H1 (cell line): ENCODE measurements around the gene ENKUR. TPM values are rescaled to one million over a fixed set of nuclear protein-coding genes. Genes with fewer than 3 reads are reported as not detected.

Experiments used
- CTCF ChIA-PET: fragments of 300-600 bp; sonication (Branson Sonifier 250); formaldehyde crosslinking; loops from one replicate; lab custom pipeline; 2021; ENCODE audit not compliant: partially characterized antibody; lab: Charles Lee
- POLR2A ChIA-PET: fragments of 300-600 bp; sonication (Branson Sonifier 250); formaldehyde crosslinking; loops from one replicate; lab custom pipeline; 2021; ENCODE audit warnings: inconsistent platforms; ENCODE audit not compliant: partially characterized antibody; lab: Charles Lee
- DNase-seq, 2 experiments: peaks; one replicate each; pipeline versions ENCODE4 v3.0.0 to v3.0.0-alpha.2; 2010 to 2022; ENCODE audit warnings: low spot score in 2 of 2, low read depth in 1 of 2, mixed read lengths in 1 of 2
- FAIRE-seq: peaks from 2 replicates; lab custom pipeline; 2011; peaks lifted over from hg19 to GRCh38; lab: Jason Lieb, UNC
- H2AFZ ChIP-seq: 2 replicates; pipeline ENCODE4 v1.8.1; 2012; ENCODE audit warnings: low read length, inconsistent platforms
- H2AK5ac ChIP-seq: 2 replicates; pipeline ENCODE4 v1.6.1; 2013; ENCODE audit warnings: low read depth, low read length
- H2BK120ac ChIP-seq: replicated peaks from 2 replicates; pipeline ENCODE3; 2013; ENCODE audit warnings: low read depth, low read length, inconsistent platforms
- H2BK12ac ChIP-seq: 2 replicates; pipeline ENCODE4 v1.6.1; 2013; ENCODE audit warnings: low read depth, low read length
- H2BK15ac ChIP-seq: 2 replicates; pipeline ENCODE4 v1.6.1; 2013; ENCODE audit warnings: low read length
- H2BK20ac ChIP-seq: 2 replicates; pipeline ENCODE4 v1.6.1; 2013; ENCODE audit warnings: low read length
- H2BK5ac ChIP-seq: 2 replicates; pipeline ENCODE4 v1.6.1; 2013; ENCODE audit warnings: low read depth, low read length
- H3K14ac ChIP-seq: 2 replicates; pipeline ENCODE4 v1.6.1; 2013; ENCODE audit warnings: inconsistent platforms; ENCODE audit not compliant: insufficient read length
- H3K18ac ChIP-seq: 2 replicates; pipeline ENCODE4 v1.6.1; 2013; ENCODE audit warnings: low read length; ENCODE audit errors: extremely low read depth
- H3K23ac ChIP-seq: 2 replicates; pipeline ENCODE4 v1.6.1; 2013; ENCODE audit warnings: inconsistent platforms; ENCODE audit not compliant: insufficient read length
- H3K23me2 ChIP-seq: 2 replicates; pipeline ENCODE4 v1.6.1; 2013; ENCODE audit warnings: low read depth, low read length
- H3K27ac ChIP-seq: 2 replicates; pipeline ENCODE4 v1.6.1; 2011; ENCODE audit warnings: low read depth, low read length, inconsistent platforms
- H3K27me3 ChIP-seq, 4 experiments: replicated peaks in 1 of 4; 1 replicate in 1 of 4; 2 replicates in 3 of 4; pipeline versions ENCODE4 v1.6.1 to v1.8.1; 2011 to 2013; ENCODE audit warnings: low read length in 3 of 4, mild to moderate bottlenecking in 3 of 4, inconsistent platforms in 2 of 4, mixed read lengths in 2 of 4, moderate library complexity in 1 of 4; ENCODE audit not compliant: control insufficient read depth in 3 of 4, insufficient read depth in 3 of 4; ENCODE audit errors: extremely low read depth in 1 of 4
- H3K36me3 ChIP-seq, 4 experiments: 2 replicates each; pipeline versions ENCODE4 v1.6.1 to v1.8.1; 2011 to 2013; ENCODE audit warnings: mild to moderate bottlenecking in 4 of 4, low read length in 3 of 4, moderate library complexity in 2 of 4, control low read depth in 1 of 4, inconsistent platforms in 1 of 4; ENCODE audit not compliant: insufficient read depth in 4 of 4, control insufficient read depth in 2 of 4
- H3K4ac ChIP-seq: replicated peaks from 2 replicates; pipeline ENCODE3; 2013; ENCODE audit warnings: low read length, low read depth, mixed read lengths, inconsistent platforms; ENCODE audit not compliant: insufficient read length
- H3K4me1 ChIP-seq, 4 experiments: replicated peaks in 1 of 4; 1 replicate in 1 of 4; 2 replicates in 3 of 4; pipeline versions ENCODE4 v1.6.1 to v1.8.1; 2011 to 2013; ENCODE audit warnings: low read length in 3 of 4, inconsistent platforms in 2 of 4, mixed read lengths in 1 of 4; ENCODE audit not compliant: insufficient read depth in 4 of 4, control insufficient read depth in 3 of 4
- H3K4me2 ChIP-seq, 2 experiments: 2 replicates each; pipeline versions ENCODE4 v1.6.1 to v1.8.1; 2011 to 2013; ENCODE audit warnings: low read depth in 2 of 2, low read length in 2 of 2, control low read depth in 1 of 2, inconsistent platforms in 1 of 2, mild to moderate bottlenecking in 1 of 2; ENCODE audit not compliant: insufficient read depth in 1 of 2
- H3K4me3 ChIP-seq, 4 experiments: fragments of 200-600, 300-600 bp in 1 of 4; sonication (generic), shearing (Covaris generic), sonication (Bioruptor Twin) in 1 of 4; 2 replicates each; pipeline versions ENCODE4 v1.5.1 to v1.8.1; 2011 to 2016; ENCODE audit warnings: low read length in 4 of 4, low read depth in 3 of 4, control low read depth in 2 of 4, inconsistent platforms in 2 of 4, mild to moderate bottlenecking in 2 of 4, mixed read lengths in 1 of 4, moderate library complexity in 1 of 4; ENCODE audit not compliant: insufficient read depth in 2 of 4; ENCODE audit errors: extremely low read depth in 1 of 4
- H3K56ac ChIP-seq: replicated peaks from 2 replicates; pipeline ENCODE3; 2013; ENCODE audit warnings: low read depth, mild to moderate bottlenecking, mixed read lengths, low read length, inconsistent platforms; ENCODE audit not compliant: insufficient read length
- H3K79me1 ChIP-seq: 2 replicates; pipeline ENCODE4 v1.6.1; 2013; ENCODE audit warnings: low read depth, low read length, control low read depth
- H3K79me2 ChIP-seq, 2 experiments: 2 replicates each; pipeline versions ENCODE4 v1.6.1 to v1.8.1; 2012 to 2013; ENCODE audit warnings: low read length in 2 of 2, mild to moderate bottlenecking in 2 of 2, inconsistent platforms in 1 of 2; ENCODE audit not compliant: insufficient read depth in 2 of 2, control insufficient read depth in 1 of 2
- H3K9ac ChIP-seq, 4 experiments: replicated peaks in 1 of 4; 1 replicate in 1 of 4; 2 replicates in 3 of 4; pipeline versions ENCODE4 v1.6.1 to v1.8.1; 2011 to 2013; ENCODE audit warnings: low read depth in 3 of 4, low read length in 3 of 4, control low read depth in 2 of 4, mild to moderate bottlenecking in 2 of 4, moderate library complexity in 2 of 4, inconsistent platforms in 1 of 4; ENCODE audit errors: extremely low read depth in 1 of 4
- H3K9me3 ChIP-seq, 2 experiments: 2 replicates each; pipeline versions ENCODE4 v1.6.1 to v1.8.1; 2012 to 2013; ENCODE audit warnings: mild to moderate bottlenecking in 2 of 2, moderate library complexity in 2 of 2, control low read depth in 1 of 2, inconsistent platforms in 1 of 2, low read depth in 1 of 2, low read length in 1 of 2, mixed read lengths in 1 of 2; ENCODE audit not compliant: insufficient read depth in 2 of 2
- H4K20me1 ChIP-seq, 2 experiments: replicated peaks in 1 of 2; 2 replicates each; pipeline versions ENCODE3 to v1.8.1; 2011 to 2013; ENCODE audit warnings: inconsistent platforms in 2 of 2, low read length in 2 of 2, mild to moderate bottlenecking in 1 of 2; ENCODE audit not compliant: insufficient read depth in 2 of 2, control insufficient read depth in 1 of 2
- H4K5ac ChIP-seq: 2 replicates; pipeline ENCODE4 v1.6.1; 2013; ENCODE audit warnings: low read length, low read depth, mixed read lengths, inconsistent platforms; ENCODE audit not compliant: insufficient read length
- H4K8ac ChIP-seq: 2 replicates; pipeline ENCODE4 v1.8.0; 2013; ENCODE audit warnings: mild to moderate bottlenecking, moderate library complexity, low read length, inconsistent platforms; ENCODE audit not compliant: insufficient read depth; ENCODE audit errors: extremely low read depth
- H4K91ac ChIP-seq: replicated peaks from 2 replicates; pipeline ENCODE3; 2013; ENCODE audit warnings: low read length, mixed read lengths, inconsistent platforms; ENCODE audit not compliant: insufficient read length
- BRCA1 ChIP-seq: IDR thresholded peaks from 2 replicates; pipeline ENCODE4 v1.6.1; 2012; ENCODE audit warnings: low read depth, low read length, improper control_type of control experiment
- CHD2 ChIP-seq: IDR thresholded peaks from 2 replicates; pipeline ENCODE4 v1.6.1; 2012; ENCODE audit warnings: low read length, improper control_type of control experiment
- CTBP2 ChIP-seq: IDR thresholded peaks from 2 replicates; pipeline ENCODE4 v1.7.0; 2011; ENCODE audit warnings: borderline replicate concordance, mild to moderate bottlenecking, moderate library complexity, mixed read lengths, low read length; ENCODE audit not compliant: insufficient read depth, insufficient read length
- EGR1 ChIP-seq: IDR thresholded peaks from 2 replicates; pipeline ENCODE4 v1.6.1; 2011; ENCODE audit warnings: low read depth, low read length, borderline replicate concordance
- KDM4A ChIP-seq: IDR thresholded peaks from one replicate; pipeline ENCODE4 v1.7.1; 2012; ENCODE audit warnings: low read depth, mild to moderate bottlenecking, moderate library complexity, low read length, inconsistent platforms; ENCODE audit not compliant: severe bottlenecking
- POU5F1 ChIP-seq: IDR thresholded peaks from 2 replicates; pipeline ENCODE4 v1.6.1; 2011; ENCODE audit warnings: low read depth, mild to moderate bottlenecking, low read length, moderate library complexity
- RXRA ChIP-seq: IDR thresholded peaks from 2 replicates; pipeline ENCODE4 v1.6.1; 2011; ENCODE audit warnings: low read depth, mild to moderate bottlenecking, low read length, moderate library complexity; ENCODE audit not compliant: insufficient read depth
- ZNF274 ChIP-seq: IDR thresholded peaks from 2 replicates; pipeline ENCODE4 v1.7.0; 2012; ENCODE audit warnings: low read length, borderline replicate concordance; ENCODE audit errors: extremely low read depth
- WGBS, 2 experiments: shearing (Covaris generic) in 1 of 2; methylation state at CpG; one replicate each; pipeline versions ENCODE4 v1.1.6 to v1.1.7; 2013 to 2015; ENCODE audit warnings: low lambda C conversion rate in 2 of 2, mixed read lengths in 2 of 2, inconsistent platforms in 1 of 2, low coverage in 1 of 2, missing lambda C conversion rate in 1 of 2; ENCODE audit not compliant: insufficient replicate concordance in 2 of 2, insufficient coverage in 1 of 2, insufficient read length in 1 of 2; ENCODE audit errors: extremely low coverage in 1 of 2, missing lambda C conversion rate in 1 of 2; 5-methylcytosine and 5-hydroxymethylcytosine counted together
- polyA plus RNA-seq, 7 experiments: library from polyadenylated mRNA; depleted of rRNA in 3 of 7; stranded (reverse) in 5 of 7; unstranded in 2 of 7; fragments of >200 nt in 5 of 7; fragments of 200-250 nt in 2 of 7; gene quantifications; 1 replicate in 5 of 7; 2 replicates in 1 of 7; 4 replicates in 1 of 7; pipeline versions ENCODE4 v1.2.1 to v1.2.3, GENCODE V29; 2011 to 2013; ENCODE audit warnings: missing spikeins in 2 of 7, mixed read lengths in 2 of 7
- total RNA-seq: library from RNA; stranded (reverse); fragmentation: NEBNext Ultra II Directional; extraction: Animal tissue kit (Norgen Biotek cat#: 25700); gene quantifications from 2 replicates; pipeline ENCODE4 v1.2.1, GENCODE V29; 2021

The ENKUR gene
- total and polyA plus RNA-seq, 2 of the 8 experiments (the other 6 are each of a cell fraction or from before 2014, with no cell fraction given) = not detected

- Histone ChIP-seq H2AFZ (no peak overlapping the region), H3K79me1 (no peaks in the 10 kb centered on the region), H4K5ac (no peak overlapping the region), H2BK15ac (no peak overlapping the region), H2BK12ac (no peak overlapping the region), H3K18ac (no peak overlapping the region), H3K27ac (no peak overlapping the region), H3K79me2 (no peaks in the 10 kb centered on the region), H3K4ac (no peak overlapping the region), H3K14ac (no peak overlapping the region), H4K20me1 (no peaks in the 10 kb centered on the region), H2BK120ac (no peak overlapping the region), H3K56ac (no peak overlapping the region), H3K27me3 (no peaks in the 10 kb centered on the region), H2AK5ac (no peak overlapping the region), H3K36me3 (no peaks in the 10 kb centered on the region), H2BK20ac (no peak overlapping the region), H3K4me1 (no peaks in the 10 kb centered on the region), H3K23me2 (no peaks in the 10 kb centered on the region; the same call in 1 of the 2 replicates), H3K9me3 (no peaks in the 10 kb centered on the region), H2BK5ac (no peak overlapping the region), H3K4me3 (no peak overlapping the region), H3K23ac (no peak overlapping the region), H3K4me2 (no peak overlapping the region), H4K91ac (no peak overlapping the region), H3K9ac (no peak overlapping the region), H4K8ac (no peak overlapping the region)
- TF ChIP-seq CTBP2 (no peak), CHD2 (no peak), POU5F1 (no peak), ZNF274 (no peak), BRCA1 (no peak), KDM4A (no peak), RXRA (no peak), EGR1 (no peak)
- WGBS, 2 experiments = 90% methylated on average over 4 of the region's 4 CpGs; no CpG with 5 or more reads in 1 of the 2 experiments
- ChIA-PET POLR2A (no interaction called here), CTCF (interaction anchor here (1.6 kb wide), 1 partner anchor 18 kb away, joined by 4 read pairs; no protein-coding TSS in a partner anchor)
- no peak for DNase-seq
- no peak for FAIRE-seq
These were observed 41.9 kb upstream of the ENKUR start for GRCh38 chr10:25057886-25058285.
